Upper lobe of right lung (tissue), 1 donor: ENCODE measurements around the gene FEM1C. TPM values are rescaled to one million over a fixed set of nuclear protein-coding genes. Genes with fewer than 3 reads are reported as not detected.

Experiments
- ATAC-seq: fragments of 200-7000 bp; cut with Tn5 transposase; one replicate; pipeline ENCODE4 v1.9.1; 2020; ENCODE audit warnings: mild to moderate bottlenecking, moderate library complexity
- DNase-seq: peaks from one replicate; pipeline ENCODE4 v3.0.0-alpha.2; 2020
- H3K27ac ChIP-seq: fragments of 200-600 bp; one replicate; pipeline ENCODE4 v1.8.0; 2022
- H3K27me3 ChIP-seq: fragments of 200-600 bp; one replicate; pipeline ENCODE4 v1.8.0; 2022; ENCODE audit warnings: mild to moderate bottlenecking
- H3K36me3 ChIP-seq: fragments of 200-600 bp; one replicate; pipeline ENCODE4 v1.8.0; 2022
- H3K4me1 ChIP-seq: fragments of 200-600 bp; one replicate; pipeline ENCODE4 v1.8.0; 2022
- H3K4me3 ChIP-seq: fragments of 200-600 bp; one replicate; pipeline ENCODE4 v1.8.0; 2022; ENCODE audit warnings: mild to moderate bottlenecking
- H3K9me3 ChIP-seq: fragments of 200-600 bp; one replicate; pipeline ENCODE4 v1.8.0; 2022
- intact Hi-C: fragments of 100-400 bp; cut with DNase I; formaldehyde crosslinking; loops from one replicate; pipeline ENCODE4 v1.11.0; 2022
- total RNA-seq: library from RNA; stranded (reverse); fragmentation: NEBNext Ultra II Directional; extraction: Animal tissue kit (Norgen Biotek cat#: 25700); gene quantifications from one replicate; pipeline ENCODE4 v1.2.1, GENCODE V29; 2021
- TF ChIP-seq, protein P1 (sequence below): fragments of 200-600 bp; IDR thresholded peaks from one replicate; pipeline ENCODE4 v1.8.0; 2022; ENCODE audit warnings: antibody characterized with exemption
- donor health status: DM: no; HTN: yes; CAD: no; lungs with severe emphysema.

The FEM1C gene
- total RNA-seq, 1 donor from 2014 or later, result 26.1 TPM

DNA sequence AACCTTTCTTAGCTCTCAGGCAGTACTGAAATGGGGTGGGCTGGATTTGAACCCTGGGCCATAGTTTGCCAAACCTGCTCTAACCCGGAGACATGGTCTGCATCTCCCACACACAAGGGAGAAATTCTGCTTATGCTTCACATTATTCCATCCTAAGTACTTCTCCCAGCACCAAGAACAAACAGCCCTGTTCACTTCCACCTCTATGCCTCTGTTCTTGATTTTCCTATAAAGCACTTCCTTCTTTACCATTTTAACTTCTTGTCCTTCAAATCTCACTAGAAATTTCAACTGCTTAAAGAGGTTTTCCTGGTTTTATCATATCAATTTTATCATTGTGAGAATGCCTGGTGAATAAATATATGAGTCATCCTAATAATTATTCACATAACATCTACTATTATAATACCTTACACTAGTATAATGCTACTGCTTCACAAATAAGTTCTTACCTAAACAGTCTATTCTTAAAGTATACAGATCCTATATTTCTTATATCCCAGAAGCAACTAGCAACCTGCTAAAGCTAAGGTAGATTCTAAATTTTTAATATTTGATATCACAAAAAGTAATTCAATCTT lies 12.7 kb downstream of the FEM1C start:
- Histone ChIP-seq H3K27ac (no peak overlapping the region), H3K27me3 (no peaks in the 10 kb centered on the region), H3K36me3 (peaks cover 11% of the 10 kb centered on the region), H3K4me3 (no peak overlapping the region), H3K9me3 (no peaks in the 10 kb centered on the region), H3K4me1 (peaks cover 51% of the 10 kb centered on the region)
- no peak for DNase-seq
- intact Hi-C loops, result no loop called here
- TF ChIP-seq, protein P1, sequence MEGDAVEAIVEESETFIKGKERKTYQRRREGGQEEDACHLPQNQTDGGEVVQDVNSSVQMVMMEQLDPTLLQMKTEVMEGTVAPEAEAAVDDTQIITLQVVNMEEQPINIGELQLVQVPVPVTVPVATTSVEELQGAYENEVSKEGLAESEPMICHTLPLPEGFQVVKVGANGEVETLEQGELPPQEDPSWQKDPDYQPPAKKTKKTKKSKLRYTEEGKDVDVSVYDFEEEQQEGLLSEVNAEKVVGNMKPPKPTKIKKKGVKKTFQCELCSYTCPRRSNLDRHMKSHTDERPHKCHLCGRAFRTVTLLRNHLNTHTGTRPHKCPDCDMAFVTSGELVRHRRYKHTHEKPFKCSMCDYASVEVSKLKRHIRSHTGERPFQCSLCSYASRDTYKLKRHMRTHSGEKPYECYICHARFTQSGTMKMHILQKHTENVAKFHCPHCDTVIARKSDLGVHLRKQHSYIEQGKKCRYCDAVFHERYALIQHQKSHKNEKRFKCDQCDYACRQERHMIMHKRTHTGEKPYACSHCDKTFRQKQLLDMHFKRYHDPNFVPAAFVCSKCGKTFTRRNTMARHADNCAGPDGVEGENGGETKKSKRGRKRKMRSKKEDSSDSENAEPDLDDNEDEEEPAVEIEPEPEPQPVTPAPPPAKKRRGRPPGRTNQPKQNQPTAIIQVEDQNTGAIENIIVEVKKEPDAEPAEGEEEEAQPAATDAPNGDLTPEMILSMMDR, result no peak
- no peak for ATAC-seq

GRCh38 chr5:115531380-115531779 lies 13.2 kb downstream of the FEM1C start:
- ATAC-seq, result no peak
- TF ChIP-seq, protein P1, result no peak
- Histone ChIP-seq H3K27ac (no peak overlapping the region), H3K36me3 (peaks cover 10% of the 10 kb centered on the region), H3K4me3 (no peak overlapping the region), H3K9me3 (no peaks in the 10 kb centered on the region), H3K4me1 (peaks cover 51% of the 10 kb centered on the region), H3K27me3 (no peaks in the 10 kb centered on the region)
- intact Hi-C loops, result no loop called here
- DNase-seq, result no peak

DNA sequence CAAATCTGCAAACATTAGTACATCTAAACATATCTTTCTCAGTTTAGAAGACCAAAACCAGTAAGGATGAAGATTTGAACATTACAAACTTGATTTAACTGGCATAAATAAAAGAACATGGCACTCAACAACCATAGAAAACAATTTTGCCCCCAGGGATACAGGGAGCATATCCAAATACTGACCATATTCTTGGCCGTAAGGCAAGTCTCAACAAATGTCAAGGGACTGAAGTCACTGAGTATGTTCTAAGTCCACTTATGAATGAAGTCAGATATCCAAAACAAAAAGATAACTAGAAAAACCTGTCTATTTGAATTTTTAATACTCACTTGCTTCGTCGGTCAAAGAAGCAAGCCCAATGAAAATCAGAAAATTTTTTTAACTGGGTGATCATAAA lies 14.1 kb downstream of the FEM1C start:
- Histone ChIP-seq H3K36me3 (peaks cover 2% of the 10 kb centered on the region), H3K27ac (no peak overlapping the region), H3K4me3 (no peak overlapping the region), H3K4me1 (peaks cover 53% of the 10 kb centered on the region), H3K9me3 (no peaks in the 10 kb centered on the region), H3K27me3 (no peaks in the 10 kb centered on the region)
- intact Hi-C loops, result no loop called here
- no peak for DNase-seq
- TF ChIP-seq, protein P1, result no peak
- no peak for ATAC-seq

GRCh38 chr5:115526604-115527003 lies 18.0 kb downstream of the FEM1C start:
- DNase-seq (no peak), ATAC-seq (no peak)
- no peak overlapping the region for H3K4me3 ChIP-seq
- no peaks in the 10 kb centered on the region for H3K9me3 ChIP-seq
- peaks cover 38% of the 10 kb centered on the region for H3K4me1 ChIP-seq
- H3K27me3 ChIP-seq, result no peaks in the 10 kb centered on the region
- H3K36me3 ChIP-seq, result peaks cover 32% of the 10 kb centered on the region
- TF ChIP-seq, protein P1, result no peak
- intact Hi-C loops, result no loop called here
- no peak overlapping the region for H3K27ac ChIP-seq

DNA sequence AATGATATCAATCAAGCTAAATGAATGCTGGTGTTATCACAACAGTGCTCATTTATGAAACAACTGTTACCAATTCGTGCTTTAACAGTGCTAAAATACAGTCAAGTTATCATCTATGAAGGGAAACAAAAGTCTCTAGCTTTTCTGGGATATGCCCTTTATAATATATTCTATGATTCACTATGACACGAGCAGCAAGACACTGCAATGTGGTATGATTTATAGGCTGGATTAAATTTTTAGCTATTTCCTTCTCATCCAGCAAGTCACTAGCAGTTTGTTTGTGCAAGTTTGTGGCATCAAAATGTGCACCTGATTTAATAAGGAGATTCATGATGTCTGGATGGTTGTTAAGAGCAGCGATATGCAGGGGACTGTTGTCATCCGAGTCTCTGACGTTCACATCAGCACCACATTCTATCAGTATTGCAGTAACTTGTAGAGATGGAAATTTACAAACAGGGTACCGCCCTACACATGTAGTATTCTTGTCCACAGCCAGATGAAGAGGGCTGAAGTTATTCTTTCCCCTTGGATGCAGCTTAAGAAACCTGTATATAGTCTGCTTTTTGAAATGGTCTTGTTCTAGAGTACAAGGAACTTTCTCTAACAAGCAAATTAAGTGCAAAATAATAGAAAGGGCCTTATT lies 20.3 kb downstream of the FEM1C start:
- intact Hi-C loops, result no loop called here

More for the DNA sequence above, 20.3 kb downstream of the FEM1C start:
- H3K36me3 ChIP-seq, result peaks cover 37% of the 10 kb centered on the region
- no peak overlapping the region for H3K4me3 ChIP-seq
- H3K9me3 ChIP-seq, result no peaks in the 10 kb centered on the region
- H3K27ac ChIP-seq, result no peak overlapping the region
- TF ChIP-seq, protein P1, result no peak
- no peaks in the 10 kb centered on the region for H3K27me3 ChIP-seq
- ATAC-seq (no peak), DNase-seq (no peak)
- H3K4me1 ChIP-seq, result peaks cover 23% of the 10 kb centered on the region
